ENCODE results near the gene KLHL30.

Gene KLHL30

DNA sequence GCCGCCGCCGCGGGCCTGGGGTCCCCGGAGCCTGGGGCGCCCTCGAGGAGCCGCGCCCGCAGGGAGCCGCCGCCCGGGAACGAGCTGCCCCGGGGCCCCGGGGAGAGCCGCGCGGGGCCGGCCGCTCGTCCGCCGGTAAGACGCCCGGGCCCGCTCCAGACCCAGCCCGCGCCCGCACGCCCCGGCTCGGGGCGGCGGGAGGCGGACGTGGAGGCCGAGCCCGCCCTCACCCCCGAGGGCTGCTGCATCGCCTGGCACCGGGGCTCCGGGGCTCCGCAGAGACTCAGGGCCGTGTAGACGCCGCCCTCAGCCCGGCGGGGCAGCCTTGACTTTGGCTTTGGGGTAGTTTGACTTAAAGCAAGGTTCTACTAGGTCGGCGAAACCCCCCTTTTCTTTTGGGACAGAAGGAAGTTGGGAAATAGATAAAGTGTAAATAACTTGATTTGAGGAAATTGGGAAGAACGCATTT is 20.6 kb downstream of the KLHL30 start:
- Histone ChIP-seq H3K27ac (ENCODE audit: insufficient read depth, low read depth, low read length, poor library complexity, severe bottlenecking) (no peak overlapping the region), H3K4me1 (ENCODE audit: control insufficient read depth, insufficient read depth, low read length) (peaks cover 11% of the 10 kb centered on the region), H3K4me3 (ENCODE audit: insufficient read depth, low read depth, low read length) (no peak overlapping the region), H3K27me3 (ENCODE audit: control insufficient read depth, insufficient read depth, low read length, poor library complexity, severe bottlenecking) (peaks cover 57% of the 10 kb centered on the region), H3K9me3 (ENCODE audit: control insufficient read depth, low read length) (no peaks in the 10 kb centered on the region), H3K36me3 (ENCODE audit: control insufficient read depth, insufficient read depth, low read length) (no peaks in the 10 kb centered on the region)
- 3 to 4% methylated on average over 52 of the region's 52 CpGs for WGBS, 2 experiments

DNA sequence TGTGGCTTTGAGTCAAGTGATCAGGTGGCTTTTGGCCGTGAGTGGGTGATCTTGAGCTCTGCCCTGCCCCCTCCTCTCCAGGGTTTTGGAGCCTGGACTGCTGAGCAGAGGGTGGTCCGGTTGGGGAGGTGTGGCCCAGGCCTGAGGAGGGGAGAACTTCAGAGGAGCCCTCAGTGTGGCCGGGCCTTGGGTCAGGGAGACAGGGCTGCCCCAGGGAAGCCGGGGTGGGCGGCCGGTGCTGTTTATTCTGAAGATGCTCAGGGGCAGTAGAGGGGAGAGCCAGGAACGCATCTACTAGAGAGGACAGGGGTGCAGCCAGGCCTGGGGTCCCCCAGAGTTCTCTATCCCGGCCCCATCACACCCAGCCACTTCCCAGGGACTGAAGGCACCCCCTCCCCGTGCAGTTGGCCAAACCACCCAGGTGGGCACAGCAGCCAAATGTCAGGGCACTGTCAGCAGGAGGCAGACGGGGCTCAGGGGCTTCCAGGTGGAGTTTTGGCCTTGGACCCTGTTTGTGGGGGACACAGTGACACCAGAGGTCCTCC is 21.3 kb downstream of the KLHL30 start:
- no peak overlapping the region for H3K4me3 ChIP-seq (ENCODE audit: insufficient read depth, low read depth, low read length)
- H3K9me3 ChIP-seq (ENCODE audit: control insufficient read depth, low read length): no peaks in the 10 kb centered on the region
- peaks cover 63% of the 10 kb centered on the region for H3K27me3 ChIP-seq (ENCODE audit: control insufficient read depth, insufficient read depth, low read length, poor library complexity, severe bottlenecking)
- no peaks in the 10 kb centered on the region for H3K36me3 ChIP-seq (ENCODE audit: control insufficient read depth, insufficient read depth, low read length)
- H3K4me1 ChIP-seq (ENCODE audit: control insufficient read depth, insufficient read depth, low read length): peaks cover 11% of the 10 kb centered on the region
- H3K27ac ChIP-seq (ENCODE audit: insufficient read depth, low read depth, low read length, poor library complexity, severe bottlenecking): no peak overlapping the region
- WGBS, 2 experiments: 68 to 69% methylated on average over 10 of the region's 10 CpGs

DNA sequence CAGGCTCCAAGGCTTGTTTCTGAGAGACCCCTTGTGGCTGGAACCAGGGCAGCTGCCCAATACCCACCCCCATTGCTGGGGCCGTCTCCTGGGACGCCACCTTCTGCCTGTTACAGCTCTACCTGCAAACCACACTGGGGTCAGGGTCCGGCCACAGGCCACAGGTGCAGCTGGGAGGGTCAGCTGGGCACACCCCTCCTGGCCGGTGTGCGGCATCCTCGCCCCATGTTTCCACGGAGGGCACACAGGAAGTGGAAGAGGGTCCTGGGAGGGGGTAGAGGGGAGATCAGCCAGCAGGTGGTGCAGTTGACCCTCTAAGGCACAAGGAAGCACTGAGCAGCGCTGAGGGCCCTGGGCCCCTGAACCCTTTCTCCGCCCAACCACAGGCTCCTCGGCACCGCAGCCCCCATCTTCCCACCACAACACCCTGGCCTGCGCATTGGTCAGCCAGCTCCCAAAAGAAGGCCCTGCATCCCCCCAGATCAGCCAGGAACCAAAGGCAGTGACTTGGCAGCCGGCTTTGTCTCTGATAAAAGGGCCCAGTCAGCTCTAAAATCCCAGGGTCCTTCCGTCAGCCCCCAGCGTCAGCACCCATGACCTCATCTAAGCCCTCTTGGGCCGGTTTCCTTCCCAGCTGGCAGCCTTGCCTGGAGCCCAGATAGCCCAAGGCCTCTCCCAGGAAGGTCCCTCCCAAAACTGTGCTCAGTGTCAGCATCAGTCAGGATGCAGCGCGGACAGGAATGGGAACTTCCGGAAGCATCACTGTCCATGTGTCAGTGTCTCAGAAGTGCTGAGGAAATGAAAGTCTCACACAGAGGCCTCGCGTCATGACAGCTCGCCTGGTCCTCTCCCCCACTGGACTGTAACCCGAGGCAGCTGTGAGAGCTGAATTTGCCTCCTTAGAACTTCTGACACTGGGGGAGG is 22.0 kb downstream of the KLHL30 start:
- H3K27me3 ChIP-seq (ENCODE audit: control insufficient read depth, insufficient read depth, low read length, poor library complexity, severe bottlenecking): peaks cover 71% of the 10 kb centered on the region
- H3K4me3 ChIP-seq (ENCODE audit: insufficient read depth, low read depth, low read length): no peak overlapping the region
- no peaks in the 10 kb centered on the region for H3K36me3 ChIP-seq (ENCODE audit: control insufficient read depth, insufficient read depth, low read length)
- peaks cover 7% of the 10 kb centered on the region for H3K4me1 ChIP-seq (ENCODE audit: control insufficient read depth, insufficient read depth, low read length)
- 74 to 75% methylated on average over 23 of the region's 23 CpGs for WGBS, 2 experiments
- no peak overlapping the region for H3K27ac ChIP-seq (ENCODE audit: insufficient read depth, low read depth, low read length, poor library complexity, severe bottlenecking)
- no peaks in the 10 kb centered on the region for H3K9me3 ChIP-seq (ENCODE audit: control insufficient read depth, low read length)

DNA sequence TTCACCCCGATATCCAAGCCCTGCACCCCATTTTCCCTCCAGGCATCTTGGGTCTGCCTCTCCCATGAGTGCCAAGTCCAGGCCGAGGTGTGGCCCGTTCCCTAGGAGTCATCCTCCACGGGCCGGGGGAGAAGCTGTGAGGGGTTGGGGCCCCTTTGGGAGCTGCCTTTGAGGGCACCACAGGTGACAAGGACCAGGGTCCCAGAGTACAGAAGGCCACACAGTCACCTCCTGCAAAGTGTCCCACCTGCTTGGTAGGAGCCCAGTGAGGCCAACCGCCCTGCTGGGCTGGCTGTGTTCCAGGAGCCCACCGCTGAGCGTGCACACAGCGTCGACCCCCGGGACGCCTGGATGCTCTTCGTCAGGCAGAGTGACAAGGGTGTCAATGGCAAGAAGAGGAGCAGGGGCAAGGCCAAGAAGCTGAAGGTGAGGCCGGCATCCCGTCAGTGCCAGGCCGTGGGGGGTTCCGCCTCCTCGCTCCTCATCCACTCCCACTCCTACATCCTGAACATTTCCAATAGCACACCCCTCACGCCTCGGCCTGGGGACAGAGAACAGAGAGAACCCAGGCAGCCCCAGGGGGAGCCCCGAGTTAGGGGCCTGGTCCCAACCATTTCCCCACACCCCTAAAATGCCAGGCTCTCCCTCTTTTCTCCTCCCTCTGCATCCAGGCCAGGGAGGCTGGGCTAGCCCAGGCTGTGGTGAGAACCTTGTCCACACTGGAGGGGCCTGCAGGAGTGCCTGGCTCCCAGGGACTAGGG is 23.0 kb downstream of the KLHL30 start:
- Histone ChIP-seq H3K27me3 (ENCODE audit: control insufficient read depth, insufficient read depth, low read length, poor library complexity, severe bottlenecking) (peaks cover 76% of the 10 kb centered on the region), H3K9me3 (ENCODE audit: control insufficient read depth, low read length) (no peaks in the 10 kb centered on the region), H3K27ac (ENCODE audit: insufficient read depth, low read depth, low read length, poor library complexity, severe bottlenecking) (no peak overlapping the region), H3K36me3 (ENCODE audit: control insufficient read depth, insufficient read depth, low read length) (no peaks in the 10 kb centered on the region), H3K4me1 (ENCODE audit: control insufficient read depth, insufficient read depth, low read length) (peaks cover 5% of the 10 kb centered on the region), H3K4me3 (ENCODE audit: insufficient read depth, low read depth, low read length) (no peak overlapping the region)
- 91 to 92% methylated on average over 21 of the region's 21 CpGs for WGBS, 2 experiments

DNA sequence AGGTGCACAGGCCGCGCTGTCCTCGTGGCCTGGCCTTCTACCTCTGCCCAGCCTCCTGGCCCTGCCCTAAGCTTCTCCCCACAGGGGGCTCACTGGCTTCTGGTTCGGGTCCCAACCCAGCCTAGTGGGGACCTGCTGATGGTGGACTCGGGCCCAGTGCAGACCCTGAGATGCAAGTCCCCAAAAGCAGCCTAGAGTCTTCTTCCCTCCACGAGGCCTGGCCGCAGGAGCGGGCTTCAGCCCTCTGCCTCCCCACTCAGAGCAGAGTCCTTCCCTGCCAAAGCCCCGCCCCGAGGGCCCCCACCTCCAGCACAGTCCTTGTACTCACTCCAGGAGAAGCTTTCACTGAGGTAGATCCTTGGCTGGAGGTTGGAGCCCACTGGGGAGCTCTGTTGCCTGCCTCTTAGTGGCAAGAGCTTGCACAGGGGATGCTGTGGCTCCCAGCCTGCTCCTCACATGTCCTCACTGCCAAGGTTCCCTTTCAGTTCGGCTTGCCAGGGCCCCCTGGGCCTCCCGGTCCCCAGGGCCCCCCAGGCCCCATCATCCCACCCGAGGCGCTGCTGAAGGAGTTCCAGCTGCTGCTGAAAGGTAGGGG is 23.9 kb downstream of the KLHL30 start:
- Histone ChIP-seq H3K27me3 (ENCODE audit: control insufficient read depth, insufficient read depth, low read length, poor library complexity, severe bottlenecking) (peaks cover 76% of the 10 kb centered on the region), H3K4me3 (ENCODE audit: insufficient read depth, low read depth, low read length) (no peak overlapping the region), H3K9me3 (ENCODE audit: control insufficient read depth, low read length) (no peaks in the 10 kb centered on the region), H3K27ac (ENCODE audit: insufficient read depth, low read depth, low read length, poor library complexity, severe bottlenecking) (no peak overlapping the region), H3K36me3 (ENCODE audit: control insufficient read depth, insufficient read depth, low read length) (no peaks in the 10 kb centered on the region), H3K4me1 (ENCODE audit: control insufficient read depth, insufficient read depth, low read length) (peaks cover 5% of the 10 kb centered on the region)
- WGBS, 2 experiments: 89 to 91% methylated on average over 14 of the region's 14 CpGs

DNA sequence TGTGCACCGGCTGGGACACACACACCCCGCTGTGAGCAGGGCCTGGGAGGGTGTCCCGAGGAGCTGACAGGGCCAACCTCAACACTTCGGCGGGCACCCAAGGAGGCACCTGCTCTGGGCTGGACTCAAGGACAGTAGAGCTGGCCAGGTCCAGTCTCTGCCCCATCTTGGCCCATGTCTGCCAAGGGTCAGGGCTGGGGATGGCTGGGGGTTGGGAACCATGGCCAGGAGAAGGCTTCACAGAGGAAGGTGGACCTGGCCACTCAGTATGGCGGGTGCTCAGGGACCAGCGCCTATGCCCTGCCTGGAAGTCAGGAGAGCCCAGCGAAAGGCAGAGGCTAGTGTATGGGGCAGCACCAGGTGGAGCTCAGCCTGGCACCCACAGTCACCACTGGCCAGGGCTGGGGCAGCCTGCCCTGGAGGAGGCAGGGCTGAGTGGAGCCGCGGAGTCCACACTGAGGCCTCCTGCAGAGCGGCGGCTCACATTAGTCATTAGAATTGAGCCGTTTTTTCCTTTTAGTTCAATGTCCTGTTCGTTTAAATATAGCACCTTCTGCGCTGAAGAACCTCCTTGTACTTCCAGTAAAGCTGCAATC is 24.5 kb downstream of the KLHL30 start:
- Histone ChIP-seq H3K36me3 (ENCODE audit: control insufficient read depth, insufficient read depth, low read length) (no peaks in the 10 kb centered on the region), H3K27me3 (ENCODE audit: control insufficient read depth, insufficient read depth, low read length, poor library complexity, severe bottlenecking) (peaks cover 76% of the 10 kb centered on the region), H3K4me3 (ENCODE audit: insufficient read depth, low read depth, low read length) (no peak overlapping the region), H3K27ac (ENCODE audit: insufficient read depth, low read depth, low read length, poor library complexity, severe bottlenecking) (no peak overlapping the region), H3K9me3 (ENCODE audit: control insufficient read depth, low read length) (no peaks in the 10 kb centered on the region), H3K4me1 (ENCODE audit: control insufficient read depth, insufficient read depth, low read length) (peaks cover 5% of the 10 kb centered on the region)
- WGBS, 2 experiments: 75 to 81% methylated on average over 15 of the region's 15 CpGs

DNA sequence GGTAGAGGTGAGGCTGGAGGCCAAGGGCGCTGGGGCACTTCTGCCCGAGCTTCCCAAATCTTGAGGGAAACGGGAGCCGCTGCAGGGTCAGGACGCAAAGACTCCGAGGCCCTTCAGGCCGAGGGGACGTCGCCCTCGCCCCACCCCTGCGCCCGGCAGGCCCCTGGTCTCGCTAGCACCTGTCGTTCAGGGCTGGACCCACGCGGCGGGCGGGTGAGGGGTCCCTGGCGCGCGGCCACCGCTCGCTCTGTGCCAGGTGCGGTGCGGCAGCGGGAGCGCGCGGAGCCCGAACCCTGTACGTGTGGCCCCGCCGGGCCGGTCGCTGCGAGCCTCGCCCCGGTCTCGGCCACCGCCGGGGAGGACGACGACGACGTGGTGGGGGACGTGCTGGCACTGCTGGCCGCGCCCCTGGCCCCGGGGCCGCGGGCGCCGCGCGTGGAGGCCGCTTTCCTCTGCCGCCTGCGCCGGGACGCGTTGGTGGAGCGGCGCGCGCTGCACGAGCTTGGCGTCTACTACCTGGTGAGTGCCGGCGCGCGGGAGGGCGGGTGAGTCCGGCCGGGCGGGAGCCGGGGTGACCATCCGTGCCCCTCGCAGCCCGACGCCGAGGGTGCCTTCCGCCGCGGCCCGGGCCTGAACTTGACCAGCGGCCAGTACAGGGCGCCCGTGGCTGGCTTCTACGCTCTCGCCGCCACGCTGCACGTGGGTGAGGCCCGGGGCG is 25.2 kb downstream of the KLHL30 start:
- WGBS, 2 experiments: 8 to 10% methylated on average over 95 of the region's 95 CpGs
- H3K27me3 ChIP-seq (ENCODE audit: control insufficient read depth, insufficient read depth, low read length, poor library complexity, severe bottlenecking): peaks cover 70% of the 10 kb centered on the region
- no peaks in the 10 kb centered on the region for H3K36me3 ChIP-seq (ENCODE audit: control insufficient read depth, insufficient read depth, low read length)
- H3K4me3 ChIP-seq (ENCODE audit: insufficient read depth, low read depth, low read length): peak overlapping the region; percentile 27
- H3K9me3 ChIP-seq (ENCODE audit: control insufficient read depth, low read length): no peaks in the 10 kb centered on the region
- no peak overlapping the region for H3K27ac ChIP-seq (ENCODE audit: insufficient read depth, low read depth, low read length, poor library complexity, severe bottlenecking)
- H3K4me1 ChIP-seq (ENCODE audit: control insufficient read depth, insufficient read depth, low read length): no peaks in the 10 kb centered on the region

DNA sequence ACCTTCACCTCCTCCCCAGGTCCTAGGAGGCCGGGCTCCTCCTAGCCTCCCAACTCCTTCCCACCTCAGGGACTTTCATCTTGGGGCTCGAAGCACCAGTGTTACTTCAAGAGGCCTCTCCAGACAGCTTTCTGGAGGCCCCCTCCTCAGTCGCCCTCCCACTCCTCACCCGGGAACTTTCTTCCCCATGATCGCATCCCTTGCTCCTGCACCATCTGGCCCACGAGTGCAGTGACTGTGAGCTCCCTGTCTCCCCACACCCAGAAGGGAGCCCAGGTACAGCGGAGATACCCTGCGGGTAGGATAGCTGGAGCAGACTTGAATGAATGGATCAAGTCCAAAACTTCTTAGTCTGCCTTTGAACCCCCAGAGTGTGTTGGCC is 26.4 kb downstream of the KLHL30 start:
- Histone ChIP-seq H3K27me3 (ENCODE audit: control insufficient read depth, insufficient read depth, low read length, poor library complexity, severe bottlenecking) (peaks cover 61% of the 10 kb centered on the region), H3K27ac (ENCODE audit: insufficient read depth, low read depth, low read length, poor library complexity, severe bottlenecking) (no peak overlapping the region), H3K4me3 (ENCODE audit: insufficient read depth, low read depth, low read length) (no peak overlapping the region), H3K9me3 (ENCODE audit: control insufficient read depth, low read length) (no peaks in the 10 kb centered on the region), H3K36me3 (ENCODE audit: control insufficient read depth, insufficient read depth, low read length) (peaks cover 9% of the 10 kb centered on the region), H3K4me1 (ENCODE audit: control insufficient read depth, insufficient read depth, low read length) (no peaks in the 10 kb centered on the region)
- 93 to 94% methylated on average over 8 of the region's 8 CpGs for WGBS, 2 experiments

DNA sequence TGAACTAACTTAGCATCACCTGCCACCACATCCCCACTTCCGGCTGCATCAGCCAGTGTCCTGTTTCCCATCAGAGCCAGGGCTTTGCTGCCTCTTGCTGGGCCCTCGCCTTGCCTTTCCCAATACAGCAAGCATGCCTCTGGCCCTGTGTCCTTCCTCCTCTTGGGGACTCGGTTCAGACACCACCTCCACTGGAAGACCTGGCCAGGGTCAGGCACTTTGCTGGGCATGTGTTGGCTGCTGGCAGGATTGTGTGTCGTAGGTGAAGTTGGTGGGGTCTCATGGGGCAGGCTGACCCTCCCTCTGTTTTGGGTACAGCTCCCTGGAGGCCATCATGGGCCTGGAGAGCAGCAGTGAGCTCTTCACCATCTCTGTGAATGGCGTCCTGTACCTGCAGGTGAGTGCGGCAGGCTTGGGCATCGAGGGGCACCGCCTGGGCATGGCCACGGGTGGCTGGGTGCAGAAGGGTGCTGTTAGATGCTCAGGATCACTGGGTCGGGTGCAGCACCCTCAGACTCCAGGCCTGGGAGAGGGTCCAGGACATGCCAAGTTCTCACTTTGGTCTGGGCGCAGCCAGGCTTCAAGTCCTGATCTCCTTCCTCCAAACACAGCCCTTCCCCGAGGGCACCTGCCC is 26.9 kb downstream of the KLHL30 start:
- Histone ChIP-seq H3K36me3 (ENCODE audit: control insufficient read depth, insufficient read depth, low read length) (peaks cover 9% of the 10 kb centered on the region), H3K27ac (ENCODE audit: insufficient read depth, low read depth, low read length, poor library complexity, severe bottlenecking) (no peak overlapping the region), H3K4me3 (ENCODE audit: insufficient read depth, low read depth, low read length) (no peak overlapping the region), H3K27me3 (ENCODE audit: control insufficient read depth, insufficient read depth, low read length, poor library complexity, severe bottlenecking) (peaks cover 56% of the 10 kb centered on the region), H3K4me1 (ENCODE audit: control insufficient read depth, insufficient read depth, low read length) (no peaks in the 10 kb centered on the region), H3K9me3 (ENCODE audit: control insufficient read depth, low read length) (no peaks in the 10 kb centered on the region)
- WGBS, 2 experiments: 94 to 95% methylated on average over 12 of the region's 12 CpGs
